ENCODE measurements around the gene LRFN3.
"Not testable (repeated sequence)": the region's sequence is repeated elsewhere in the genome, so short reads cannot be mapped to it uniquely, and the experiment has no call there.

LRFN3 gene

DNA sequence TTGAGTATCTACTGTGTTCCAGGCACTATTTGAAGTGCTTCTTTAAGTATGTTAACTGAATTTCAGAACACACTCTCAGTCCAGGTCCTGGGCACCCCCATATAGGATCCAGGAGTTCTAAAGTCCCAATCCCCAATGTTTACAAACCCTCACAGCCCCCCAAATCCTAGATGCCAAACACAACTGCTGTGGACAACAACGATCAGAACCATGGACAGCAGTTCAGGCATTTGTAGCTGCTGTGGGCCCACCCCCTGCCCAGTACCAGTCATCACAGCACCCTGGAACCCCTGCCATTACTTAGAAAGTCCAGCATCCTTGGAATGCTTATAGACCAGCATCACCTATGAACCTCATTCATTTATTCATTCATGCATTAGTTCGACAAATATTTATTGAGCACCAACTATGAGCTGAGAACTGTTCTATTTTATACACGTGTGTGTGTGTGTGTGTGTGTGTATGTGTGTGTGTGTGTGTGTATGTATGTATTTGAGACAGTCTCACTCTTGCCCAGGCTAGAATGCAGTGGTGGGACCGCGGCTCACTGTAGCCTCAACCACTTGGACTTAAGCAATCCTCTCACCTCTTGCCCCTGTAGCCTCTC, 39.5 kb downstream of the LRFN3 start:
- no peak for DNase-seq (ENCODE audit: low read depth)

DNA sequence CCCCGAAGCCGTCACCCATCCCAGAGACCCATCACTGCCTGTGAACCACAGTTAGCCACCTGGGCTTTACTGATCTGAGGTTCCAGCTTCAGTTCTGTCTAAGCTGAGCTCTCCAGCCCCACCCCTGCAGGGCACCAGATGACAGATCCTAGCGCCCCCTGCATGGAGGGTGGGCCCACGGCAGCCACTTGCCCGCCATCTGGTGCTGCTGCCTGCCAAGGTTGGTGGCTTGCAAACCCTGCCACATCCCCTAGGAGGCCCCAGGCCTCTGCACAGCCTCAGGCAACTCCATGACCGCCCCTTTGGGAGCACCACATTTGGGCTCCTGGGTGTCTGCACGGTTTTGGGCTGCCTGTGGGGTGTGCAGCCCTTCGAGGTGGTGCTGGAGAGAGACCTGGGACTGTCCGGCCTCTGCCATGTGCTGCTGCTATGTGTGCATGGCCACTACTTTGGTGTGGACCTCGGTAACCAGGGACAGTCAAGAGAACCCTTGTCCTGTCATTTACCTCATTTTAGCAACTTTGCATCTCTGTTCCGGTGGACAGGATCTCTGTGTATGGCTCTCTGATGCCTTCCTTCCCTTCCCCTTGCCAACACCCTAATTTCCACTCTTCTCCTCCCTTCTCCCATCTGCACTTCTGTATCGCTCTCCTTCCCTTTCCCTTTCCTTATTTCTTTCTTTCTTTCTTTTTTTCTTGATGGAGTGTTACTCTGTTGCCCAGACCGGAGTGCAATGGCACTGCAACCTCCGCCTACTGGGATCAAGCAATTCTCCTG, 41.5 kb downstream of the LRFN3 start:
- DNase-seq (ENCODE audit: low read depth) = no peak

DNA sequence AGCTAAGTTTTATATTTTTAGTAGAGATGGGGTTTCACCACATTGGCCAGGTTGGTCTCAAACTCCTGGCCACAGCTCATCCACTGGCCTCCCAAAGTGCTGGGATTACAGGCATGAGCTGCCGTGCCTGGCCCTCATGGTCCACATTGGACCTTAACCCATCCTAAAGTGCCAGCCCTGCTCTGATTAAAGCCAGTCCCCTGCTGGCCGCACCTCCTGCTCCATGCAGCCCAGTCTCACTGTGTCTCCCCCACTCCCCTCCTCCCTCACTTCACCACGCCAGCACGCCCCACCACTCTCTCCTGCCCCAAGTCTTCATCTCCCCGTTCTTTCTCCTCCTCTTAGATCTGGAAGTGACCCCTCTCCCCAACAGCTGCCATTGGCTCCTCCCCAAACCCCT, 42.1 kb downstream of the LRFN3 start:
- no peak for DNase-seq (ENCODE audit: low read depth)

DNA sequence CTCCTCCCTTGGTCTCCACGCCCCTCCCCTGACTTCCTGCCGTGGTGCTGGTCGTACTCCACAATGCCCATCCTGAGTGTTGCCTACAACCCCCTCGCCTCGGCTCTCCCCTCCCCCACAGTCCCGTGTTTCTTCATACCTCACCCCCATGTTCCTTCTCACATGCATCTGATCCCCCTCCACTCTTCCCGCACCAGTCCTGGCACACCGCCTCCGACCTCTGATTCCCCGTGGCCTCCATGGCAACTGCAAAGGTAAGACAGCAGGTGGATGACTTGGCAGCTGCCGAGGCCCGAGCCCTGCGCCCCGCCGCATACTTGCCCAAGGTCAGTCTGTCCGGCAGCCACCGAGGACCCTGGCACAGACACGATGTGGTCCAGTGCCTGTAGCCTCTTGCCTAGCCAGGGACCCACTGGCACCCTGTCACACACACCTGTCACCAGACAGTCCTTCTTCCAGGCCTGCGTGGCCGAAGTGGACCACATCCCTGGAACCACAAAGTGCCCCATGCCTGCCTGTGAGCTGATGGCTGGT, 42.7 kb downstream of the LRFN3 start:
- no peak for DNase-seq (ENCODE audit: low read depth)

DNA sequence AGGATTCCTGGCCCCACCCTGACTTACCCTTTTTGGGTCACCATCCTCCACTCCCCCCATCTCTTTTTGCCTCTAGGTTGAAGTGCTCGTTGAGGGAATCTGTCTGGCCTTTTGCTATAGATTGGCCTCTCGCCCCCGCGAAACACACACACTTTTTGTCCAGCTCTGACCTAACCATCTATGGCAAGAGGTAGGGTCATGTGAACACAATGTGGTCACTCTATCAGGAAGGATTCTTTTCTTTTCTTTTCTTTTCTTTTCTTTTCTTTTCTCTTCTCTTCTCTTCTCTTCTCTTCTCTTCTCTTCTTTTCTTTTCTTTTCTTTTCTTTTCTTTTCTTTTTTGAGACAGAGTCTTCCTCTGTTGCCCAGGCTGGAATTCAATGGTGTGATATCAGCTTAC, 44.8 kb downstream of the LRFN3 start:
- DNase-seq (ENCODE audit: low read depth) = not testable (repeated sequence)

DNA sequence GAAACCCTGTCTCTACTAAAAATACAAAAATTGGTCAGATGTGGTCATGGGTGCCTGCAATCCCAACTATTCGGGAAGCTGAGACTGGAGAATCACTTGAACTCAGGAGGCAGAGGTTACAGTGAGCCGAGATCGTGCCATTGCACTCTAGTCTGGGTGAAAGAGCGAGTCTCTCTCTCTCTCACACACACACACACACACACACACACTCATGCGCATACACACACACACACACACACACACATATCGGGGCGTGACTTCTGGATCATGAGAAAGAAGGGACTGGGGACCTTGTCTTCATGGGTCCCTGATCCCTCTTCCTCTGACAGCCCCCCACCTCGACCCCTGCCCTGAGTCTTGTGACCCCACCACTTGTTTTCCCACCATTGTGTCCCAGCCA, 47.0 kb downstream of the LRFN3 start:
- DNase-seq (ENCODE audit: low read depth) = no peak

GRCh38 chr19:35986111-35986510, 49.9 kb downstream of the LRFN3 start:
- DNase-seq (ENCODE audit: low read depth) = no peak

DNA sequence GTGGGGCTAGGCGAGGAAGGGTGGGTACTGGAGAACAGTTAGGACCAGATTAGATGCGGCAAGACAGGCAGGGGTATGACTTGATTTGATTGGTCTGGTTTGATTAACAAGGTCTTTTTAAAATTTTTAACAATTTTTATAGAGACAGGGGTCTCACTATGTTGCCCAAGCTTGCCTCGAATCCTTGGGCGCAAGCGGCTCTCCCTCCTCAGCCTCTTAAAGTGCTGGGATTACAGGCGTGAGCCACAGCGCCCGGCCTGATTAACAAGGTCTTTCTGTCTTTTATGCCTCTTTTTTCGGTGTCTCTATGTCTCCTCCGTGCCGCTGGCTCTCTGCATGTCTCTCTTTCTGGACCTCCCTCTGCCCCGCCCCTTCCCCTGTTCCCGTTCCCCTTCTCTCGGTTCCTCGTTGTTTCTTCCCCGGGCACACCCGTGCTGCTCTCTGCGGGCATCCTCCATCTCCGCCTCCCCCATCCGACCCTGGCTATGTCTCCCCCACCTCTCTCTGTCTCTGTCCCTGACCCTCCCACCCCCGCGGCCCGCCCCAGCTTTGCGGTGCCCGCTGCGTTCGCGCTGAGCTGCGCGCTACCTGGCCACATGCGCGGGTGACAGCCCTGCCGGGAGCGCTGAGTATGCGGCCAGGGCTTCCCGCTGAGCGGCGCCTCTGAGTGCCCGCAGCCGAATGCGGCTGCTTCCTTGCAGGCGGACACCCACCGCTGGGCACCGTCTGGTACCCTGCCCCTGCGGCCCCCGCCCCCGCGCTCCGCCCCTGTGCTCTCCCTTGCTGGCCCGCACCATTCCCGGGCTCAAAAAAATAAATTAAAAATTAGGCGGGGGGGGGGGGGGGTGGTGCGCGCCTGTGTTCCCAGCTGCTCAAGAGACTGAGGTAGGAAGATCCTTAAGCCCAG, 50.7 kb downstream of the LRFN3 start:
- no peak for DNase-seq (ENCODE audit: low read depth)

- no peak for DNase-seq (ENCODE audit: low read depth)
These were observed 51.4 kb downstream of the LRFN3 start for GRCh38 chr19:35987571-35987896.

- no peak for DNase-seq (ENCODE audit: low read depth)
These were observed 52.6 kb downstream of the LRFN3 start for GRCh38 chr19:35988824-35989223.

DNA sequence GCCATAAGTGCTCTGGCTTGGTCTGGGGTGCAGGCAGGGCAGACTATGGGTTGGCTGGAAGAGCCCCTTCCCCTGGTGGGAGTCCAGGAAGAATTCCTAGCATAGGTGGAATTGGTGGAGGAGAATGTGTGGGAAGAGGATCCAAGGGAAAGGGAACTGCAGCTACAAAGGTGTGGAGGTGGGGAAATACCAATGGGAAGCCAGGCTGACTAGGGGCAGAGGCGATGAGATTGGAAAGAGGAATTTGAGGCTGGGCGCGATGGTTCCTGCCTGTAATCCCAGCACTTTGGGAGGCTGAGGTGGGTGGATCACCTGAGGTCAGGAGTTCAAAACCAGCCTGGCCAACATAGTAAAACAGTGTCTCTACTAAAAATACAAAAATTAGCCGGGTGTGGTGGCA, 54.0 kb downstream of the LRFN3 start:
- no peak for DNase-seq (ENCODE audit: low read depth)

DNA sequence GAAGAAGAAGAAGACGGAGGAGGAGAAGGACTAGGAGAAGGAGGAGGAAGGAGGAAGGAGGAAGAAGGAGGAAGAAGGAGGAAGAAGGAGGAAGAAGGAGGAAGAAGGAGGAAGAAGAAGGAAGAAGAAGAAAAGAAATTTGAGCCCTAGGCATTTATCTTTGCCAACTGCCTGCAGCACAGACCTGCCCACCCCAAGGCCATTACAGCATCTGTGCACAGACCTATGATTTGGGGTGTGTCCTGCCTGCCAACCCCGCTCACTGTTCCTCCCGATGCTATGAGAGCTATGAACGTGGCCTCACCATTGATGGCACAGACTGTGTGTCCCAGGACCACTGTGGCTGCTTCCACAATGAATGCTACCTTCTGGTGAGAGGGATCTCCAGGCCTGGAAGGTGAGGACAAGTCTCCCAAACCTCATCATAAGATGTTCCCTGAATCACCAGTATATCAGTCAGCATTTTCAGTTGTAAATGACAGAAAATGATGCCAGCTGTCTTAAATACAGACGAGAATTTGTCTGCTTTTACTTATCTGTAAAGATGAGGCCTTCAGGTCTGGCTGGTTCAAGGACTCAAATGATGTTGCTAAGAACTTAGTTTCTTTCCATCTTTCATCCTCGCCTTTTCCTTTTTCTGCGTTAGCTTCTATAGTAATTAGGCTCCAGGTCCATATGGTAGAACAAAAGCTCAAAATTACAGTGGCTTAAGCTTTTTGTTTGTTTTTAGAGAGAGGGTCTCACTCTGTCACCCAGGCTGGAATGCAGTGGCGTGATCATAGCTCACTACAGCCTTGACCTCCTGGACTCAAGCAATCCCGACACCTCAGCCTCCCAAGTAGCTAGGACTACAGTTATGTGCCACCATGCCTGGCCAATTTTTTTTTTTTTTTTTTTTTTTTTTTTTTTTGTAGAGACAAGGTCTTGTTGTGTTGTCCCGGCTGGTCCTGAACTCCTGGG, 54.9 kb downstream of the LRFN3 start:
- no peak for DNase-seq (ENCODE audit: low read depth)

DNA sequence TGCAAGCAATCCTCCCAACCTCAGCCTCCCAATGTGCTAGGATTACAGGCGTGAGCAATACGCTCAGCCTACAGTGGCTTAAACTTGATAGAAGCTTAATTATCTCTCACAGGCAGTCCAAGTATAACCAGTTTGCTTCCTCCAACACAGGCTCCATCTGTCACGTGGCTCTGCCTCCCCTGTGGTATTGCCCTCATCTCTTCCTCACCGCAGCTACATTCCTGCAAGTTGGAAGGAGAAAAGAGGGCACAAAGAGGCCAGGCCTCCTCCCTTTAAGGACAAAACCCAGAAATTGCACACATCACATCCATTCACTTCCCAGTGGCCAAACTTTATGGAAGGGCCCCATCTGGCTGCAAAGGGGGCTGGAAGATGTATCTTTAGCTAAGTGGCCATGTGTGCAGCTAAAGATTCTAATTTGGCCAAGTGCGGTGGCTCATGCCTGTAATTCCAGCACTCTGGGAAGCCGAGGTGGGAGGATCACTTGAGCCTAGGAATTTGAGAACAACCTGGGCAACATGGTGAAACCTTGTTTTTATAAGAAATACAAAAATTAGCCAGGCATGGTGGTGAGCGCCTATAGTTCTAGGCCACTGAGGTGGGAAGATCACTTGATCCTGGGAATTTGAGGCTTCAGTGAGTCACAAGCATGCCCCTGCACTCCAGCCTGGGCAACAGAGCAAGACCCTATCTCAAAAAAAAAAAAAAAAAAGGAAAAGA, 55.7 kb downstream of the LRFN3 start:
- DNase-seq (ENCODE audit: low read depth) = no peak

- DNase-seq (ENCODE audit: low read depth) = no peak
These were observed 57.0 kb downstream of the LRFN3 start for GRCh38 chr19:35992907-35993765.

GRCh38 chr19:35993923-35994598, 57.9 kb downstream of the LRFN3 start:
- no peak for DNase-seq (ENCODE audit: low read depth)
